NK-92 (cell line): ENCODE results near the gene CACNA1C.

ENCODE experiments used
- DNase-seq: peaks from one replicate; lab custom pipeline; 2025; ENCODE audit not compliant: unreplicated experiment; lab: John Stamatoyannopoulos, UW

The CACNA1C gene

DNA sequence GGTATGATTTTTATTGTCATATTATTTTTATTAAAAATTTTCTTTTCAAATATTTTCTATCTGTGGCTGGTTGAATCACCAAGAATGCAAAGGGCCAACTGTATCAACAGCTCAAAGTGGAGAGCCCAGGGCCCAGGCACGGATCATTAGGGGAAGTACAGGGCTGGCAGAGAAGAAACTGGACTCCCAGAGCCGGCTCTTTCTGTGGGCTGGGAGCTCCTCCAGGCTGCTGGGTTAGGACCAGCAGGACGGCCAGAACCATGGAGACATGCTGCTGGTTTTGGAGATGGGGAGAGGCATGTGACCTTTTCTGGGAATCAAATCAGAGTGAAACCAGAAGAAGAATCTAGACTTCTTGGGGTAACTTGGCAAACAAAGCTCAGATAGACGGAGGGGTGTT is 220.5 kb downstream of the CACNA1C start:
- DNase-seq: no peak

DNA sequence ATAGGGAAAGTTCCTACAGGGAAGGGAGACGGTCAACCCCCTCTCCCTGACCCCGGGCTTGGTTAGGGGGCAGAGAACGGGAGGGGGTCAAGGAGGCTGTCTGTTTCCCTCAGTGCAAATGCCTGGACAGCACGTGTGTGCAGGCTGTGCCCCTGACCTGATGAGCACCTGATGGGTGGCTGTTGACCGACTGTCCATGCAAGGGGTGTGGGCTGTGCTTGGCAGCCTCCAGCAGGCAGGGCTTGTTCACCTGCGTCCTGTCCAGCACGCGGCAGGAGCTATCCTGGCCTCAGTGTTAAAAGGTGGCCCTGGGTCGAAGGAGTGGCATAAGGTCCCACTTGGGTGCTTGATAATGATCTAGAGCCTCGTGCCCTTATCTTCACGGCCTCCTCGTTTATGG is 221.0 kb downstream of the CACNA1C start:
- no peak for DNase-seq

DNA sequence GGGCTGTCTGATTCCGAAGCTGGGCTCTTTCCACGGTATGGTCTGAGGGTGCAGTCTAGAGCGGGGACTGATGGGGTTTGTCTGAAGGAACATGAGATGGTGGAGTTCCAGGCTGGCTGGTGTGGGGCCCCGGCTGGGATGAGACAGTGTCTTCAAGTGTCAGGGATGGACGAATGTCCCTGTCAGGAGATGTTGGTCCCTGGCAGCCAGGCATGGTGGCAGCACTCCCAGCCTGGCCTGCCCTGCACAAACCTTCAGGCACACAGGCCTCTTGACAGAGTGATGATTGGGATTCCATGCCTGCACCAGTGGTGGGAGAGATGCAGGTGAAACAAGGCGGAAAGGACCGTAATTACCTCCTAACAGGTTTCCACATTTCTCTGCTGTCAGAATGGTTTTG is 221.9 kb downstream of the CACNA1C start:
- no peak for DNase-seq

DNA sequence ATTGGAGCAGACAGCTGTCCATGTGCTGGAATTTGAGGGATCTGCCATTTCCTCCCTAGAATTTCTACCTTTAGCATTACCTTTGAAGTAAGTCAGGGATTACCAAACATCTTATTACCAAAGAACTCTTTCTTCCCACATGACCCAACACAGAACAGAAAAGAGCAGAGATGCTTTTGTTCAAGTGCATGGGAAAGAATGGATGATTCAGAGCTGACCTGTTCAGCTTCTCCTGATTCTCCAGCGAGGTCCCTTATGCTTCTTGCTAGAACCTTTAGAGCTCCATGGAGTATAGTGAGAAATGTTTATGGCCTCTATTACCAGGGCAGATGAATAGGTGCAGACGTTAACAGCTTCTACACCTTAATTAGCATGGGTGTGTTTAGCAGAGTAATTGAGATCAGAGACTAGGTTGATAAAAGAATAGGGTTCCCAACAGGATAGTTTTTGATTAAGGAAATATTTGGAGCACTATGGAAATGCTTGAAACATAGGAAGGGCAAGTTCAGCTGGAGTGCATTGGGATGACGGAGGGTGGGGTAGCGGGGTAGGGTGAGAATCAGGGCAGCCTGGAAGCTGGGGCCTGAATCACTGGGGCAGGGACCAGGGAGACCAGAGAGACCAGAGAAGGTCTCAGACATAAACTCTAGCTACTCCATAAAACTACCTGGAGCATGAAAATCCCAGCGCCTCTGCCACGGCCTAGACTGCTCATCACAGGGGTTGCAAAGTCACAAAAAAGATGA is 223.7 kb downstream of the CACNA1C start:
- no peak for DNase-seq

DNA sequence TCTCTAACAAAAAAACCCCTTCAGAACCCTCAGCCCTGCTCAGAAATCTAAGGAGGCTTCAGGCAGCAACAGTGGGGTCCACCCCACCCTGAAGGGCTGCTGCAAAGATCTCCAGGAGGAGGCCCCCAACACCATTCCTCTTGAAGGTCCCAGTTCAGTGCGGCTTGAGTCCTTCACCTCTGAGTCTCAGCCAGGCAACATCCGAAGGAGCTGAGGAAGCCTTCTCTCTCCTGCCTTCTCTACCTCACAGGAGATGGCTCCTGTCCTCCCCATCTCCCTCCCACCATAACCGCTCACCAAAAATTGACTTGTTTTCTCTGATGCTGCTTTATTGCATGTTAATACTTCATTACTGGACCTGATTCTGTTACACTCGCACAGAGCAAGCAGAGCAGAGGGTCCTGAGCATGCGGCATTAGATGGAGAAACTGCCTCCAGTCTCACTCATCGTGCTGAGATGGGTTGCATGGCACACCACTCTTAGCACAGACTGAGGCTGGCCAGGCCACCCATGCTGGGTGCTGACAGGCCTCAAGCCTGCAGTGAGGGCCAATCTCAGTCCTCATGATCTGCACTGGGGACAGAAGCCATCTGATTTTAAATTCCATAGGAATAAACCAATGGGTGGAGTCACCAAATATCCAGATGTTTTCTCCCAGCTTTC is 224.8 kb downstream of the CACNA1C start:
- DNase-seq: no peak

DNA sequence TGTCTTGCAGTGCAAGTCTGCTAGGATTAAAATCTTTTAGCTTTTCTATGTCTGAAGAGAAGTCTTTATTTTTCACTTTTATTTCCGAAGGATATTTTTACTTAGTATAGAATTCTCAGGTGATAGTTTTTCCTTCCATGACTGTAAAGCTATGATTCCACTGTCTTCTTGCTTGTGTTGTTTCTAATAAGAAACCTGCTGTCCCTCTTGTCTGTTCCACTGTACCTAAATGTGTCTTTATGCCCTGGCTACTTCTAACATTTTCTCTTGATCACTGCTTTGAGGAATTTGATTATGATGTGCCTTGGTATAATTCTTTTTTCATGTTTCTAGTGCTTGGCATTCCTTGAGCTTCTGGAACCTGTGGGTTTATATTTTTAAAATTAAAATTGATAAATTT is 228.7 kb downstream of the CACNA1C start:
- no peak for DNase-seq

DNA sequence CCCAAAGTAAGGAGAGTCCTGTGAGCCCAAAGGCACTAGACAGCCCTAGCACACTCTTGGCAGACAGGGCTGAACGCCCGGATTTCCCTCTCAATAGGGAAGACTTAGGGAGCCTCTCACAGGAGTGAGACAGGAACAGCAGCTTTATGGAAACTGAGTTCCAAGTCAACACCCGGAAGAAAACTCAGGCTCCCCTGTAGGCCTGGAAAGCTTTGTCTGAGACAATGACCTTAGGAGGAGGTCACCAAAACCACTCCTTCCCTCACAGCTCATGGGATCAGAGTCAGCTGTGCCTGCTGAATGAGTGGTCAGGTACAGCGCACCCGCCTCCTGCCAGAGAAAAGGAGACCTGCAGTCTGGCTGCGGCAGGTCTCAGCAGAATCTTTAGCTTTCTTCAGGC is 229.5 kb downstream of the CACNA1C start:
- DNase-seq: no peak

DNA sequence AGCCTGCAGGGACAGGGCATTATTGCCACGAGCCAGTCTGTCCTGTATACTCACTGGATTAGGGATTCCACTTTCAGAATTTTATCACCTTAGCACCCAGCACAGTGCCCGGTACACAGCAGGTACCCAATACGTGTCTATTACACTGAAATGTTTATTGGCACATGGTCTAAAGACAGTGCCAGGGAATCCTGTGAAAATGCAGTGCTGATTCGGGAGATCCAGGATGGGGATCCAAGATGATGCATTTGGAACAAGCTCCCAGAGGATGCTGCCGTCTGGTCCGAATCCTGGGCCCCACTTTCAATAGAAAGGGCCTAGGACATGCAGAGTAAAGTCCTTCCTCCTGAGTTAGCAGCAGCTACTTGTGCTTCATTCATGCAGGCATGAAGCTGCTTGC is 230.7 kb downstream of the CACNA1C start:
- DNase-seq: no peak

DNA sequence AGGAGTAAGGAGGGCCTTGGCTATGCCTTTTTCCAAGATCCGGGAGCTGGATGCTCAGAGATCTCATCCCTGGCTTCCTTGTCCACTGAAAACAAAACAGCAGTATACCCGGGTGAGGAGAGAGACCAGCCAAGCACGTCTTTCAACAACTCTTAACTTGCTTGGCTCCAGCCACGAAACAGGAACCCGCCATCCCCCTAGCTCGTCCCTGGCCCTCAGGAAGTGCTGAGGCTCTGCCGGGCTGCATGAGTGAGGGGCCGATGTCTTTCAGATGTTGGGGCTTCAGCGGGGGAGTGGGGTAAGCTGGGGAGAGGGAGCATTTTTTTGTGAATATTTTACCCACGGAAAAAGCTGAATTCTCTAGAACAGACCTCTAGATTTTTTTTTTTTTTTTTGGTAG is 231.1 kb downstream of the CACNA1C start:
- no peak for DNase-seq

DNA sequence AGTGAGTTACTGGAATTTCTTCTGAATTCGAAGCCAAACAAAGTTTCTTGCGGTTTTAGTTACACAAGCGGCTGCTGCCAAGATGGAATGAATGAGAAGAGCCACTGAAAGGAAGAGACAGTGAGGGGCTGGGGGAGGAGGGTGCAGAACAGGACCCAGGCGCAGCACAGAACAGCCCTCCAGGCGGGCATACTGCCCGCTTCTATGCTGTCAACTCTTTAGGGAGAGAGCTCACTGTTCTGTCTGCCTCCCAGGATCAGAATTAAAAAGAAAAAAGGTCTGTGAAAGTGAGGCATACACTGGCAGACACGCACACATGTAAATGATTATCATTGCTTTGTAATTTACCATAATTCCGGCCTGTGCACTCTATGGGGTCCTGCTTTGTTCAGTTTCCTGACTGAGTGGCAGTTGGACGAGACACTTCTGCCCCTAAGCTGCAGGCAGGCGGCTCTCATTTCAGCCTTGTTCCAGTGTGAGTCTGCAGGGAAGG is 231.6 kb downstream of the CACNA1C start:
- DNase-seq: no peak

DNA sequence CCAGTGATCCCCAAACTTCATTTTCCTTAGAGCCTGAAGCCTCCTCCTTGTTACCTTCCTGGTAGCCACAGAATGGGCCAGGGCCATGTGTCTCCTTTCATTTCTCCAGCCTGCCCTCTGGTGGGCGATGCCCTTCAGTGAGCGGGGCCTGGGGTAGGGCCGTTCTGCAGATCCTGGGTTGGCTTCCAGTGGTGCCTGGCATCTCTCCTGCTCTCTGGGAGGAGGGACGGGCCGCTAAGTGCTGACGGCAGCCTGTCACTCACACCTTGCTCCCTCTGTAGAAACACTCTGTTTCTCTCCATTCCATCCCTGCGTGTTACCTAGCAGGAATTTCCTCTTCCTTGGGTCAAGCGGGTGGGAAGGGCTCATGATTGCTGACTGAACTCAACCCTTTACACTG is 232.1 kb downstream of the CACNA1C start:
- no peak for DNase-seq

DNA sequence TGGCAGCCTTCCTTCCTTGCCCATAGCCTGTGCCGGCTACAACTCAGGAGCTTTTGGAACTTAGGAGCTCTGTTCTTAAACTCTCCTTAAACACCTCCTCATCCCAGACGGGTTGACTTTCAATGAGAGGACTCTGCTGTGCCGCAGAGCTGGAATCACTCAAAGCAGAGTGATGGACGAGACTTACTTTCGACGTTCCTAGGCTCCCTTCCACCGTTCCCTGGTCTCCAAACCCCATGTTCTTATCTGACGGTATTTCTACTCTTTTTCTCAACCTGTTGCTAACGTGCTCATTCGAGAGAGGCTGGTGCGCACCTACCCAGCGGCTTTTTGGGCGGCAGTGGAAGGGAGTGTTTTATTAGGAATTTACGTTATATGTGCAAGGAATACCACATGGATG is 232.7 kb downstream of the CACNA1C start:
- no peak for DNase-seq

DNA sequence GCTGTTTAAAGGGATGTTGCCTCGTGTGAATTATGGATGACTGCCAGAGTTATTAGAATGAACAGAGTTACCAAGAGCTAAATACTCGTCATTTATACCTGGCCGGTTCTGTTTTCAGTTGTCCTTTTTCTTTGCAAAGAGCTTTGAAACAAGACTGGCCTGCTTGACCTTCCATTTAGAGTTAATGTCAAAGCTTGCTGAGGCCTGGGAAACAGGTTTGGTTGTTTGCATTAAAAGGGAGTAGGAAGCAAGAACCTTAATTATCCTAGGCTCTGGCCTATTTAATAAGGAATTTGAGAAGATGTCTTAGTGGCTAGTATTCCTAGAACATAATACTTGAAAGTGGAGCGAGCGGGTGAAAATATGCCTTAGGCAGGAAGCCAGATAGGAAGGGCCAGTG is 233.3 kb downstream of the CACNA1C start:
- no peak for DNase-seq

DNA sequence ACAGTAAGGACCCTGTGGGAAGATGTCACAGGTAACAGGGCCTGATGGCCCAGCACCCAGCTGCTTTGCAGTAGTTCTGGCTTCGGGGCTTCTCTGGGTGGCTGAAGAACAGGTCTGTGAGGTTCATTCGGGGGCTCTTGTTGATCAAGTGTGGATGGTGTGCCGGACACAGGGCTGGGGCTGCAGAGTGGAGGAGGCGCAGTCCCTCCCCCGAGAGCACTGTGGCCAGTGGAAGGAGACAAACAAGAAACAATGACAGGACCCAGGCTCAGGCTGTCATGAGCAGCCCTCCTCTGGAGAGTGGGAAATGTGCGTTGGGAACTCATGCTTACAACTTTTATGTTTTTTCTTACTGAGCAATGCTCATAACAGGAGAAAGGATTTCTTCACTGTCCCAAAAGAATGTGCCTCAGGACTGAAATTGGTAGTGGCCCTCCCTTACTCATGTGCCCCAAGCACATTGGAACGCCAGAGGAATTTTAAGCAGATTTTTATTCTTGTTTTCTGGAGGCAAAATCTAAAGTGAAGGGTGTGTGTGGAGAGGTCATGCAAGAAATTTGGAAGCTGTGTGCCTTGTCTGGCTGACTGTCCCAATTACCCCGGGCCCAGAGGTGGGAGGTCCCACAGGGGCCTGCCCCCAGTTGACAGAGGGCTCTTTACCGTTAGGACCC is 233.8 kb downstream of the CACNA1C start:
- no peak for DNase-seq

DNA sequence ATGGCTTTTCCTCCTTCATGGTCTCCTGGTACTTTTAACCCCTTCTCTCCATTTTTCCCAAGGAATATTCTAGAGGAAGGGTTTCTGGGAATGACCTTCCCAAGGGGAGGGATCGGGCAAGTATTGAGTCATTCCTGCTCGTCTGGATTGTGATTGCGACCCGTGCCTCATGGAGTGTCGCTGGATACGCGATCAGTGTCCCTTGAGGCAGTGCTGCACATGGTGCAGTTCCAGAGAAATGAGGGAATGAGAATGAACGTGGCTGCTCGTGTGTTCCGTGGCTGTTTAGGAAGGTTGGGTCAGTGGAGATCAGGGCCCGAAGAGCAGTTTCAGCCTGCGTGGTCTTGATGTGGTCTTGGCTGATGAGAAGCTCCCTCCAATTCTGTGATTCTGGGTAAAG is 234.4 kb downstream of the CACNA1C start:
- DNase-seq: no peak

DNA sequence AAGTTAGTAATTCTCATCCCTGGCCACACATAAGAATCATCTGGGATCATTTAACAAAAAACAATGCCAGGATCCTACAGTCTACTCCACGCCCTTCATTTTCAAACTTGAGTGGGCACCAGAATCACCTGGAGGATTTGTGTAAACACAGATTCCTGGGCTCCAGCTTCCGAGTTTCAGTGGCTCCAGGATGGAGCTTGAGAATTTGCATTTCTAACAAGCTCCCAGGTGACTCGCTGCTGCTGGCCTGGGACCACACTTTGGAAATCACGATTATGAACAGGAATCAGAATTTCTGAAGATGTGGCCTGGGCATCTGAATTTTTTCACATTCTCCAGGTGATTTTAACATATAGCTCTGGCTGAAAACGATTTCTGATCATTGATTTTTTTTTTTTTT is 234.8 kb downstream of the CACNA1C start:
- DNase-seq: no peak

DNA sequence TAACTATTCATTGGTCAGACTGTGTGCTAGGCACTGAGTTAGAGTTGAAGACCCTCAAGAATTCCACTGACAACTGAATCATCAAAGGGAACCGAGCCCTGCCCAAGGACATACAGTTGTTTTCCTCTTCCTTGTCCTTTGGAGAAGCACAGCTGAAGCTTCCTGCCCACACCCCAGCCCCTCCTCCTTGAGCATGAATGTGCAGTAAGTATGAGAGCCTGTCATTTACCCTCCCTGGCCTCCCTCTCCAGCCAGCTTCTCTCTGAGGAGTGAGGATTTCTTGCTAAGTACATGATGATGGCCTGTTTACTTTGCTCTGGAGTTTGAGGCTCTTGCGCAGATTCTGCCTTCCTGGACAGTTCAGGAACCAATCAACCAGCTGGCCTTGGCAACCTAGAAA is 235.2 kb downstream of the CACNA1C start:
- DNase-seq: no peak

DNA sequence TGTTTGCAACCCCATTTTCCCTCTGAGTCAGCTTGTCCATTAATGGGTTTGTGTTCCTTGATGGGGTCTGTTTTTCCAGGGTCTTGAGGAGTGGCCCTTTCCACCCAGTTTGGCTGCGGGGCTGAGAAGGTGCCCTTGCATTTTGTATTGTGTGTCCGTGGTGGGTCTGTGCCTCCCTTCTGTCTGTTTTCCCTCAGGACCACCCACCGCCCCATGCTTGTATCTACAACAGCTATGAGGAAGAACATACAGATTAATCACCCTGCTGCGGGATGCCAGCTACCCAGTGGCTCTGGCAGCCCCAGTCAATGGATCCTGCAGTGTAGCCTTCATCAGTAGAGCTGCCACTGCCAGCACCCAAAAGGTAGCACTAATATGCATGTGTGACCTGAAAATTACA is 235.7 kb downstream of the CACNA1C start:
- DNase-seq: no peak

DNA sequence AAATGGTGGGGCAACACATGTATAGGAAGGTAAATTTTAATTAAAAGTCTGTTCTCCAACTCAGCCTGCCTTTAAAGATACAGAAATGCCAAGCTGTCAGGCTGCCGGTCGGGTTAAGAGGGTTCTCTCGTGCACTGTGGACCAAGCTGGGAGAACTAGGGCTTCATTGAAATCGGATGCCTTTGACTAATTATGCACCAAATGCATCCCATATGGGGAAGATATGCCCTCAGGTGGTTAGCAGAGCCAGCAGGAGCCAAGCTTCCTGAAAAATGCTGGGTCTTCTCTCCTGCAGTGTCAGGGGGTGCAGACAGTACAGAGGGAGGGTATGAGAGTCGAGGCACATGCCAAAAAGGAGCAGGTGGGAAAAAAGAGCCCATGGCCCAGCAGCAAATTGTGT is 236.1 kb downstream of the CACNA1C start:
- DNase-seq: no peak

DNA sequence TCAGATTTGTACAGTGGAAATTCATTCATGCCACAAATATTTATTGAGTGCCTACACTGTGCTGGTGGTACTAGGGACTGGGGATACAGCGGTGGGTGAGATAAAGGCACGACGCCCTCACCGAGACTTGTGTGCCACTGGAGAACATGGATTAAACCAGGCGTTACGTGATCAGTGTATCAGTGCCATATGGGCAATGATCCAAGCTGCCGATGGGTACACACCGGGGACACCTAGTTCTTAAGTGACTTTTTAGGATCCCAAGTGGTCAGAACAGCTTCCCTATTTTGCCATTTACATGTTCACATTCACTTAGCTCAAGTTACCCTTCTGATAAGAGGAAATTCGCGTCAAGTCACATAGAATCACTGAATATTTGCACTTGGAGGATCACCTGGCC is 236.7 kb downstream of the CACNA1C start:
- DNase-seq: no peak

DNA sequence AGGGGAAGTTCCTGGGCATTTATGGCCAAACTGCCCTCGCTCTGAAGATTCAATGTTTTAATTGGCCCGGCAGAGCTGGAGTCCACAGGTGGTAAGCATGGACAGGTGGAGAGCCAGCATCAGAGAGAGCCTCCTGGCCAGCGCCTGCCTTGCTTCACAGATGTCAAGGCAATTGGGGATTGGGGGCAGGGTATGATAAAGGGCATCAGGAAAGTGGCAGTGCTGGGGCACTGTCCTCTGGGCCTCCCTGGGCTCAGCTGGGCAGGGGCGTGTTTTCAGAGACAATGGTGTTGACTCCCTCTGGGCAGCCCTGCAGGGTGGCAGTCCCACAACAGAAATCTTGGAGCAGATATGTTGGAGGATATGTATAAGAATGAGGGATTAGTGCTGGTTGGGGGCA is 237.3 kb downstream of the CACNA1C start:
- DNase-seq: no peak

DNA sequence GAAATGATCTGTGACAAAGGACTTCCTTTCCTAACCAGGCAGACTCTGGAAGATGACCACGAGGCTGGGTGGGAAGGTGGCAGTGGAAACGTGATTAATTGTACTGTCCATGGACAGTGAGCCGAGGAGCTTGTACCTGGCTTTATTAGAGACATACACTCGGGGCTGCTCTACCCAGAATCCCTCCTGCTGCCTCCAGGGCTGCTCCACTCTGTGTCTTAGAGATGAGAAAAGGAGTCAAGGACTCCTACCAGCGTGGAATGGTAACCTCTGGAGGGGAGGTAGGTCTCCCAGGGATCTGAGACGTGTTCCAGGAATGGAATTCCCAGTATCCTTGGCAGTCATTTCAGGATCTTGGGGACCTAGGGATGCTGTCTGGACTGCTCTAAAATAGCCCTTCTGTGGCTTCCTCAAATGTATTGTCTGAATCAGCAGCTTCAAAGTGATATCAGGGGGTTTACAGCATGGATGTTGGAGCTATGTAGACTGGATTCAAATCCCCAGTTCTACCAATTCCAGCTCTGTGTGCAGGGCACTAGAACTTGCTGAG is 237.8 kb downstream of the CACNA1C start:
- no peak for DNase-seq
